H9 (cell line): Measurements from ENCODE around the gene PRSS50. TPM values are rescaled to one million over a fixed set of nuclear protein-coding genes. Genes with fewer than 3 reads are reported as not detected.

ENCODE experiments used
- DNase-seq: peaks from one replicate; pipeline ENCODE4 v3.0.0-alpha.2; 2017
- H2AFZ ChIP-seq: one replicate; pipeline ENCODE4 v1.6.1; 2013; ENCODE audit warnings: mild to moderate bottlenecking, low read length, control low read depth, moderate library complexity
- H2AK5ac ChIP-seq: 2 replicates; pipeline ENCODE4 v1.6.1; 2013; ENCODE audit warnings: low read length, control low read depth, mixed read lengths; ENCODE audit not compliant: insufficient read length
- H2BK120ac ChIP-seq: one replicate; pipeline ENCODE4 v1.6.1; 2013; ENCODE audit warnings: low read depth, mild to moderate bottlenecking, low read length, control low read depth, inconsistent platforms; ENCODE audit not compliant: poor library complexity, severe bottlenecking
- H2BK12ac ChIP-seq: 2 replicates; pipeline ENCODE4 v1.6.1; 2013; ENCODE audit warnings: low read length, control low read depth, mixed read lengths, low read depth; ENCODE audit not compliant: insufficient read length
- H2BK15ac ChIP-seq: 2 replicates; pipeline ENCODE4 v1.6.1; 2013; ENCODE audit warnings: low read depth, low read length, control low read depth
- H2BK20ac ChIP-seq: one replicate; pipeline ENCODE4 v1.6.1; 2013; ENCODE audit warnings: low read depth, mild to moderate bottlenecking, low read length, control low read depth, inconsistent platforms; ENCODE audit not compliant: poor library complexity, severe bottlenecking
- H2BK5ac ChIP-seq: 2 replicates; pipeline ENCODE4 v1.6.1; 2013; ENCODE audit warnings: low read length, control low read depth, mixed read lengths; ENCODE audit not compliant: insufficient read length
- H3K14ac ChIP-seq: 2 replicates; pipeline ENCODE4 v1.6.1; 2013; ENCODE audit warnings: low read length, control low read depth; ENCODE audit not compliant: insufficient read depth
- H3K18ac ChIP-seq: 2 replicates; pipeline ENCODE4 v1.6.1; 2013; ENCODE audit warnings: low read depth, mild to moderate bottlenecking, mixed read lengths, low read length, control low read depth; ENCODE audit not compliant: insufficient read length
- H3K23ac ChIP-seq: 2 replicates; pipeline ENCODE4 v1.6.1; 2013; ENCODE audit warnings: low read length, control low read depth, mixed read lengths, low read depth; ENCODE audit not compliant: insufficient read length
- H3K23me2 ChIP-seq: 2 replicates; pipeline ENCODE4 v1.6.1; 2013; ENCODE audit warnings: low read depth, mild to moderate bottlenecking, mixed read lengths, low read length, control low read depth; ENCODE audit not compliant: insufficient read length, poor library complexity, severe bottlenecking
- H3K27ac ChIP-seq: 2 replicates; pipeline ENCODE4 v1.5.1; 2013; ENCODE audit warnings: low read length, control low read depth, mixed read lengths, low read depth; ENCODE audit not compliant: insufficient read length
- H3K27me3 ChIP-seq: 2 replicates; pipeline ENCODE4 v1.6.1; 2013; ENCODE audit warnings: low read length, control low read depth, inconsistent platforms; ENCODE audit not compliant: insufficient read depth
- H3K4ac ChIP-seq: 2 replicates; pipeline ENCODE4 v1.6.1; 2013; ENCODE audit warnings: low read depth, mild to moderate bottlenecking, control low read depth, inconsistent platforms, low read length, moderate library complexity
- H3K4me1 ChIP-seq: 2 replicates; pipeline ENCODE4 v1.6.1; 2013; ENCODE audit warnings: low read length, control low read depth, inconsistent platforms; ENCODE audit not compliant: insufficient read depth
- H3K4me2 ChIP-seq: 2 replicates; pipeline ENCODE4 v1.6.1; 2013; ENCODE audit warnings: low read length, control low read depth, mixed read lengths; ENCODE audit not compliant: insufficient read length, insufficient read depth
- H3K56ac ChIP-seq: 2 replicates; pipeline ENCODE4 v1.6.1; 2013; ENCODE audit warnings: low read depth, mild to moderate bottlenecking, mixed read lengths, low read length, control low read depth; ENCODE audit not compliant: insufficient read length
- H3K79me1 ChIP-seq: 2 replicates; pipeline ENCODE4 v1.6.1; 2013; ENCODE audit warnings: low read depth, mild to moderate bottlenecking, moderate library complexity, low read length, control low read depth, inconsistent platforms; ENCODE audit not compliant: insufficient read depth, poor library complexity, severe bottlenecking
- H3K79me2 ChIP-seq: 2 replicates; pipeline ENCODE4 v1.6.1; 2013; ENCODE audit warnings: low read length, control low read depth, inconsistent platforms; ENCODE audit not compliant: insufficient read depth
- H3K9ac ChIP-seq: 2 replicates; pipeline ENCODE4 v1.6.1; 2013; ENCODE audit warnings: low read length, control low read depth, mixed read lengths; ENCODE audit not compliant: insufficient read length; ENCODE audit errors: extremely low read depth
- H3K9me3 ChIP-seq: one replicate; pipeline ENCODE4 v1.6.1; 2013; ENCODE audit warnings: low read depth, low read length, inconsistent platforms; ENCODE audit not compliant: control insufficient read depth
- H3T11ph ChIP-seq: one replicate; pipeline ENCODE4 v1.6.1; 2013; ENCODE audit warnings: mild to moderate bottlenecking, low read length, control low read depth, inconsistent platforms
- H4K20me1 ChIP-seq: one replicate; pipeline ENCODE4 v1.6.1; 2013; ENCODE audit not compliant: control insufficient read depth, insufficient read length, insufficient read depth
- H4K5ac ChIP-seq: 2 replicates; pipeline ENCODE4 v1.6.1; 2013; ENCODE audit warnings: low read depth, mild to moderate bottlenecking, mixed read lengths, low read length, control low read depth; ENCODE audit not compliant: insufficient read length
- H4K8ac ChIP-seq: replicated peaks from 2 replicates; pipeline ENCODE4 v1.6.1; 2013; ENCODE audit warnings: low read length, control low read depth, mixed read lengths, low read depth; ENCODE audit not compliant: insufficient read length
- H4K91ac ChIP-seq: 2 replicates; pipeline ENCODE4 v1.6.1; 2013; ENCODE audit warnings: low read depth, mild to moderate bottlenecking, moderate library complexity, mixed read lengths, low read length, control low read depth; ENCODE audit not compliant: insufficient read length
- H3K27ac Mint-ChIP-seq, 3 experiments: 2 replicates in 2 of 3; 3 replicates in 1 of 3; pipeline ENCODE4 v1.8.0; 2020 to 2021; ENCODE audit warnings: mixed read lengths in 3 of 3, mild to moderate bottlenecking in 1 of 3, moderate library complexity in 1 of 3
- H3K27me3 Mint-ChIP-seq: 2 replicates; pipeline ENCODE4 v1.8.0; 2021; ENCODE audit warnings: low read depth, mild to moderate bottlenecking, moderate library complexity, mixed read lengths
- H3K36me3 Mint-ChIP-seq, 3 experiments: 2 replicates in 2 of 3; 3 replicates in 1 of 3; pipeline ENCODE4 v1.8.0; 2020 to 2021; ENCODE audit warnings: low read depth in 3 of 3, mixed read lengths in 3 of 3; ENCODE audit not compliant: insufficient read depth in 1 of 3
- H3K4me1 Mint-ChIP-seq, 2 experiments: 2 replicates each; pipeline ENCODE4 v1.8.0; 2020; ENCODE audit warnings: mixed read lengths in 2 of 2
- H3K4me3 Mint-ChIP-seq, 2 experiments: 2 replicates in 1 of 2; 3 replicates in 1 of 2; pipeline ENCODE4 v1.8.0; 2020 to 2021; ENCODE audit warnings: mild to moderate bottlenecking in 2 of 2, mixed read lengths in 2 of 2, moderate library complexity in 1 of 2
- H3K9me3 Mint-ChIP-seq, 2 experiments: 2 replicates in 1 of 2; 3 replicates in 1 of 2; pipeline ENCODE4 v1.8.0; 2020; ENCODE audit warnings: mild to moderate bottlenecking in 2 of 2, mixed read lengths in 2 of 2, moderate library complexity in 1 of 2
- WGBS: extraction: QIAGEN DNeasy Blood & Tissue Kit; methylation state at CpG from one replicate; pipeline ENCODE4 v1.1.7; 2013; ENCODE audit warnings: missing lambda C conversion rate, low lambda C conversion rate, mixed read lengths; ENCODE audit not compliant: insufficient read length; ENCODE audit errors: extremely low coverage; 5-methylcytosine and 5-hydroxymethylcytosine counted together
- total RNA-seq: library from RNA; stranded (reverse); gene quantifications from 2 replicates; pipeline ENCODE4 v1.2.1, GENCODE V29; 2021
- TF ChIP-seq, protein P1 (sequence below): fragments of 200-600 bp; sonication (generic); conservative IDR thresholded peaks from 3 replicates; pipeline ENCODE4 v1.8.0; 2021; ENCODE audit warnings: antibody characterized with exemption, mild to moderate bottlenecking

The PRSS50 gene
- total RNA-seq, 1 experiment from 2014 or later = 0.24 TPM

DNA sequence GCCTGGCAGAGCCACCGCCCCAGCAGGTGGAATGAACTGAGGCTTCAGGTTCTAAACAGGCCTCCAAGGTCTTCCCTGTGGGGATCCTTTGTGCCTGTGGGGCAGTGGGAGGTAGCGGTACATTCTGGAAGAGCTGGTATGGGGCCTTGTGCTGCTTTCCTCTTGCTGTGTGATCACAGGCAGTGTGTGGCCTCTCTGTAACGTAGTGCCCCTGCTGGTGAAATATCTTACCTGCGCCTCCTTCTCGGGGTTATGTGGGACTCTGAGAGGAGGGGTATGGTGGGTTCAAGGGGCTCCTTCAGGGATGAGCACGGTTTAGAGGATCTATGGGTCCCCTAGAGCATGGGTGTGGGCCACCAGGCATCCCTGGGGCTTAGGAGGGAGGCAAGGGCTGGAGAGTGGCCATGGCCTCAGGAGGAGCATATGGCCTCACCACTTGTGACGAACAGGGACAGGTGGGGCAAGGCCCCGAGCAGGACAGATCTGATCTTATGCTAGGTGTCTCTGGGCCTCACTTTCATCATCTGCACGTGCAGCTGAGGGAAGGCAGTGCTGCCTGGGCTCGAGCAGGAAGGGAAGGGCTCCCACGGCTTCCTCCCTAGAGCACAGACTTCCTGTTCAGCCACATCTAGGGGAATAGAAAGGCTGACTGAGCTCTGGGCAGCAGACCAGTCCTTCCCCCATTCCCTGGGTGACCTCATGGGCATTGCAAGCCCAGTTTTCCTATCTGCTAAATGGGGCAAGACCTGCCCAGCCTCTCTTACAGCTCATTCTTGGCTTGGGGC, 22.3 kb downstream of the PRSS50 start:
- TF ChIP-seq, protein P1, sequence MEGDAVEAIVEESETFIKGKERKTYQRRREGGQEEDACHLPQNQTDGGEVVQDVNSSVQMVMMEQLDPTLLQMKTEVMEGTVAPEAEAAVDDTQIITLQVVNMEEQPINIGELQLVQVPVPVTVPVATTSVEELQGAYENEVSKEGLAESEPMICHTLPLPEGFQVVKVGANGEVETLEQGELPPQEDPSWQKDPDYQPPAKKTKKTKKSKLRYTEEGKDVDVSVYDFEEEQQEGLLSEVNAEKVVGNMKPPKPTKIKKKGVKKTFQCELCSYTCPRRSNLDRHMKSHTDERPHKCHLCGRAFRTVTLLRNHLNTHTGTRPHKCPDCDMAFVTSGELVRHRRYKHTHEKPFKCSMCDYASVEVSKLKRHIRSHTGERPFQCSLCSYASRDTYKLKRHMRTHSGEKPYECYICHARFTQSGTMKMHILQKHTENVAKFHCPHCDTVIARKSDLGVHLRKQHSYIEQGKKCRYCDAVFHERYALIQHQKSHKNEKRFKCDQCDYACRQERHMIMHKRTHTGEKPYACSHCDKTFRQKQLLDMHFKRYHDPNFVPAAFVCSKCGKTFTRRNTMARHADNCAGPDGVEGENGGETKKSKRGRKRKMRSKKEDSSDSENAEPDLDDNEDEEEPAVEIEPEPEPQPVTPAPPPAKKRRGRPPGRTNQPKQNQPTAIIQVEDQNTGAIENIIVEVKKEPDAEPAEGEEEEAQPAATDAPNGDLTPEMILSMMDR = peak; percentile 72
- Histone ChIP-seq H3K23me2 (peaks cover 8% of the 10 kb centered on the region), H3K56ac (no peak overlapping the region), H3K9me3 (no peaks in the 10 kb centered on the region), H4K5ac (no peak overlapping the region), H2BK12ac (no peak overlapping the region), H3K4ac (no peak overlapping the region), H4K20me1 (no peaks in the 10 kb centered on the region), H3T11ph (no peak overlapping the region), H3K4me2 (no peak overlapping the region), H3K79me1 (no peaks in the 10 kb centered on the region), H3K79me2 (no peaks in the 10 kb centered on the region), H3K27ac (no peak overlapping the region), H4K8ac (no peak overlapping the region), H3K23ac (no peak overlapping the region), H3K9ac (no peak overlapping the region), H3K27me3 (peaks cover 4% of the 10 kb centered on the region; the same call in 1 of the 2 replicates), H2BK5ac (no peak overlapping the region), H3K14ac (no peak overlapping the region), H3K4me1 (no peaks in the 10 kb centered on the region; the same call in 1 of the 2 replicates), H2BK20ac (no peak overlapping the region), H2AK5ac (no peak overlapping the region), H2BK15ac (no peak overlapping the region), H4K91ac (no peak overlapping the region), H3K18ac (no peak overlapping the region), H2AFZ (no peak overlapping the region), H2BK120ac (no peak overlapping the region)
- Mint-ChIP-seq H3K4me1 (peaks cover 14 to 17% of the 10 kb centered on the region in 2 experiments), H3K27me3 (peaks cover 42% of the 10 kb centered on the region), H3K27ac (peak overlapping the region in 1 of 3 experiments; percentile 59; a peak in 1 of 7 replicates), H3K36me3 (no peaks in the 10 kb centered on the region; a peak in 1 of 7 replicates), H3K9me3 (no peaks in the 10 kb centered on the region), H3K4me3 (no peak overlapping the region)
- WGBS = no CpG with 5 or more reads among the region's 11 CpGs
- peak; percentile 84 for DNase-seq
